Measurements from ENCODE around the gene KDM1A.

GRCh38 chr1:23013657-23014056, 5.6 kb upstream of the KDM1A start:
- no peak for TF ChIP-seq CTCF (IDR thresholded peaks at IDR 0.05 in 8 of 11, conservative IDR thresholded peaks at IDR 0.05 in 3 of 11)
- TF ChIP-seq POLR2AphosphoS5 (IDR thresholded peaks at IDR 0.05) = no peak
